HepG2 (cell line): ENCODE data around the gene NME4. TPM values are rescaled to one million over a fixed set of nuclear protein-coding genes. Genes with fewer than 3 reads are reported as not detected.
A peak's percentile ranks its signal among the peaks of the same experiment; 100 is the strongest.

Experiments used
- ATAC-seq: fragments of 200-7000 bp; cut with Tn5 transposase; 3 replicates; pipeline ENCODE4 v1.9.1; 2020; ENCODE audit warnings: mild to moderate bottlenecking, moderate library complexity
- BruUV-seq: library from RNA; stranded (reverse); fragments of 400-500 nt; replicated peaks from 2 replicates; lab custom pipeline; 2021; lab: Mats Ljungman, UMichigan
- CTCF ChIA-PET: fragments of 300-600 bp; formaldehyde crosslinking; extraction: SDS; loops from one replicate; lab custom pipeline; 2021; ENCODE audit warnings: low total read pairs, inconsistent platforms, low intra/inter-chr PET ratio; lab: Yijun Ruan, JAX
- POLR2A ChIA-PET: fragments of 350-600 bp; sonication (Branson Sonifier 250); formaldehyde crosslinking; loops from one replicate; lab custom pipeline; 2020; ENCODE audit warnings: antibody characterized with exemption, inconsistent platforms; lab: Yijun Ruan, JAX
- DNase-seq: peaks from one replicate; pipeline ENCODE4 v3.0.0-alpha.2; 2015; ENCODE audit warnings: low spot score
- FAIRE-seq: peaks from 3 replicates; lab custom pipeline; 2011; peaks lifted over from hg19 to GRCh38; lab: Jason Lieb, UNC
- H2AFZ ChIP-seq: one replicate; pipeline ENCODE4 v1.6.1; 2011; ENCODE audit warnings: low read length, inconsistent platforms
- H3K27ac ChIP-seq: fragments of 300-600 bp; 3 replicates; pipeline ENCODE4 v1.8.0; 2011; ENCODE audit warnings: mixed run types, mild to moderate bottlenecking, mixed read lengths, low read length, inconsistent platforms; ENCODE audit not compliant: insufficient read depth; ENCODE audit errors: extremely low read length
- H3K27me3 ChIP-seq, 2 experiments: fragments of 200-600 bp in 1 of 2; 2 replicates in 1 of 2; 3 replicates in 1 of 2; pipeline versions ENCODE4 v1.6.0 to v1.8.0; 2011; ENCODE audit warnings: low read length in 2 of 2, mild to moderate bottlenecking in 2 of 2, moderate library complexity in 2 of 2, inconsistent platforms in 1 of 2; ENCODE audit not compliant: insufficient read depth in 2 of 2, control insufficient read depth in 1 of 2
- H3K36me3 ChIP-seq, 2 experiments: fragments of 200-600 bp in 1 of 2; replicated peaks in 1 of 2; 2 replicates in 1 of 2; 3 replicates in 1 of 2; pipeline versions ENCODE4 v1.5.1 to v1.8.0; 2011; ENCODE audit warnings: low read length in 2 of 2, inconsistent platforms in 1 of 2; ENCODE audit not compliant: insufficient read depth in 2 of 2, control insufficient read depth in 1 of 2
- H3K4me1 ChIP-seq: 2 replicates; pipeline ENCODE4 v1.5.1; 2012; ENCODE audit warnings: low read length, inconsistent platforms; ENCODE audit not compliant: insufficient read depth
- H3K4me2 ChIP-seq: 2 replicates; pipeline ENCODE4 v1.6.0; 2011; ENCODE audit warnings: low read depth, low read length, inconsistent platforms
- H3K4me3 ChIP-seq, 3 experiments: fragments of 200-600 bp in 1 of 3; sonication (generic), shearing (Covaris generic) in 1 of 3; replicated peaks in 1 of 3; 2 replicates each; pipeline ENCODE4 v1.5.1; 2011 to 2016; ENCODE audit warnings: low read length in 3 of 3, inconsistent platforms in 2 of 3, low read depth in 2 of 3, mild to moderate bottlenecking in 2 of 3, control low read depth in 1 of 3, mixed read lengths in 1 of 3; ENCODE audit not compliant: insufficient read depth in 1 of 3
- H3K79me2 ChIP-seq: one replicate; pipeline ENCODE4 v1.6.1; 2011; ENCODE audit warnings: low read length, inconsistent platforms; ENCODE audit not compliant: insufficient read depth
- H3K9ac ChIP-seq: 2 replicates; pipeline ENCODE4 v1.6.0; 2011; ENCODE audit warnings: mild to moderate bottlenecking, low read depth, low read length, inconsistent platforms; ENCODE audit not compliant: insufficient read depth
- H3K9me3 ChIP-seq: 2 replicates; pipeline ENCODE4 v1.5.1; 2012; ENCODE audit warnings: mild to moderate bottlenecking, low read length
- H4K20me1 ChIP-seq: 2 replicates; pipeline ENCODE4 v1.6.0; 2011; ENCODE audit warnings: inconsistent platforms, mild to moderate bottlenecking, low read length, moderate library complexity; ENCODE audit not compliant: insufficient read depth
- CCDC6 ChIP-seq: sonication (generic); formaldehyde crosslinking; IDR thresholded peaks from 2 replicates; pipeline ENCODE4 v1.8.1; 2022; ENCODE audit warnings: mild to moderate bottlenecking, missing genetic modification reagents, moderate library complexity
- PHF5A ChIP-seq: IDR thresholded peaks from one replicate; pipeline ENCODE4 v1.6.1; 2018; ENCODE audit warnings: low read depth, missing genetic modification reagents; ENCODE audit not compliant: unreplicated experiment
- TSC22D2 ChIP-seq: sonication (generic); formaldehyde crosslinking; IDR thresholded peaks from 2 replicates; pipeline ENCODE4 v1.5.1; 2020; ENCODE audit warnings: missing genetic modification reagents, mild to moderate bottlenecking, borderline replicate concordance
- ZNF687 ChIP-seq: sonication (generic); formaldehyde crosslinking; IDR thresholded peaks from 2 replicates; pipeline ENCODE4 v1.5.1; 2020; ENCODE audit warnings: mild to moderate bottlenecking, missing genetic modification reagents, moderate library complexity
- WGBS: methylation state at CpG from one replicate; pipeline ENCODE4 v1.1.6; 2017; ENCODE audit warnings: low lambda C conversion rate; 5-methylcytosine and 5-hydroxymethylcytosine counted together
- in situ Hi-C: cut with HindIII; loops from 2 replicates; pipeline ENCODE4 v1.10.0; 2017; ENCODE audit warnings: low pct_unique_long_range_greater_than_20kb; ENCODE audit not compliant: extremely low pct_ligation_motif_present
- intact Hi-C: fragments of 100-400 bp; cut with micrococcal nuclease; formaldehyde crosslinking; loops from one replicate; pipeline ENCODE4 v1.10.0; 2022; ENCODE audit not compliant: unreplicated experiment
- polyA plus RNA-seq, 8 experiments: library from polyadenylated mRNA; depleted of rRNA in 3 of 8; stranded (reverse) in 7 of 8; unstranded in 1 of 8; fragments of >200 nt; fragmentation: Illumina TruSeq in 4 of 8; extraction: Trizol in 4 of 8; gene quantifications; 2 replicates each; pipeline versions ENCODE4 v1.2.1 to v1.2.3, GENCODE V29; 2011 to 2016; ENCODE audit warnings: low read depth in 4 of 8, missing spikeins in 1 of 8, mixed read lengths in 1 of 8; ENCODE audit not compliant: insufficient read depth in 1 of 8
- total RNA-seq, 5 experiments: library from RNA; depleted of rRNA; stranded (reverse); fragments of >200 nt; fragmentation: Illumina TruSeq; extraction: Trizol; gene quantifications; 2 replicates each; pipeline ENCODE4 v1.2.3, GENCODE V29; 2016; ENCODE audit warnings: low read depth in 1 of 5

Gene NME4
- total and polyA plus RNA-seq, 2 of the 13 experiments (the other 11 are each of a cell fraction or from before 2014, with no cell fraction given) = 121 to 263 TPM

GRCh38 chr16:354971-355461, 42.0 kb upstream of the NME4 start:
- Histone ChIP-seq H3K27ac (no peak overlapping the region), H3K79me2 (peaks cover 19% of the 10 kb centered on the region), H3K9me3 (no peaks in the 10 kb centered on the region), H3K4me1 (peaks cover 72% of the 10 kb centered on the region), H3K4me3 (peak overlapping the region in 1 of 3 experiments; percentile 84; a peak in 1 of 6 replicates), H3K9ac (peak overlapping the region; percentile 29; the same call in 1 of the 2 replicates), H3K27me3 (no peaks in the 10 kb centered on the region), H4K20me1 (no peaks in the 10 kb centered on the region), H2AFZ (no peak overlapping the region), H3K4me2 (peak overlapping the region; percentile 100; the same call in 1 of the 2 replicates), H3K36me3 (peaks cover 1 to 7% of the 10 kb centered on the region in 2 experiments; a peak in 2 of 5 replicates)
- FAIRE-seq = no peak
- ChIA-PET CTCF (no interaction called here), POLR2A (no interaction called here)
- no peak for ATAC-seq
- BruUV-seq = no TSS peak
- 90% methylated on average over 5 of the region's 10 CpGs for WGBS
- in situ Hi-C loops = no loop called here
- no peak for DNase-seq
- intact Hi-C loops = no loop called here
- TF ChIP-seq CCDC6 (CRISPR knock-in tag) (no peak), PHF5A (CRISPR knock-in tag) (no peak), TSC22D2 (CRISPR knock-in tag) (no peak), ZNF687 (CRISPR knock-in tag) (peak; percentile 14; the same call in 1 of the 2 replicates)
